Activated T-cell treated with anti-CD3 and anti-CD28 coated beads for 1 hour (primary cell): ENCODE results near the gene APCDD1.
"Not testable (repeated sequence)": the region's sequence is repeated elsewhere in the genome, so short reads cannot be mapped to it uniquely, and the experiment has no call there.

Experiments
- DNase-seq: peaks from one replicate; pipeline ENCODE4 v3.0.0-alpha.2; 2020; ENCODE audit warnings: low read depth

The APCDD1 gene

GRCh38 chr18:10463096-10463495 is 8.7 kb downstream of the APCDD1 start:
- no peak for DNase-seq

- no peak for DNase-seq
Measured at GRCh38 chr18:10463741-10464140, 9.3 kb downstream of the APCDD1 start.

GRCh38 chr18:10464161-10464648 is 9.8 kb downstream of the APCDD1 start:
- not testable (repeated sequence) for DNase-seq

- DNase-seq = no peak
Measured at GRCh38 chr18:10465174-10465939, 10.9 kb downstream of the APCDD1 start.

GRCh38 chr18:10470429-10470828 is 16.0 kb downstream of the APCDD1 start:
- DNase-seq = no peak

- no peak for DNase-seq
Measured at GRCh38 chr18:10471574-10471973, 17.1 kb downstream of the APCDD1 start.

GRCh38 chr18:10473132-10473531 is 18.7 kb downstream of the APCDD1 start:
- no peak for DNase-seq

GRCh38 chr18:10474309-10474708 is 19.9 kb downstream of the APCDD1 start:
- DNase-seq = no peak

GRCh38 chr18:10475276-10475653 is 20.8 kb downstream of the APCDD1 start:
- DNase-seq = no peak

- no peak for DNase-seq
Measured at GRCh38 chr18:10475654-10476291, 21.3 kb downstream of the APCDD1 start.

GRCh38 chr18:10476338-10476791 is 21.9 kb downstream of the APCDD1 start:
- no peak for DNase-seq

GRCh38 chr18:10477121-10477862 is 22.9 kb downstream of the APCDD1 start:
- no peak for DNase-seq

GRCh38 chr18:10477863-10478260 is 23.4 kb downstream of the APCDD1 start:
- DNase-seq = no peak

GRCh38 chr18:10481831-10482230 is 27.4 kb downstream of the APCDD1 start:
- DNase-seq = no peak

GRCh38 chr18:10482363-10482984 is 28.0 kb downstream of the APCDD1 start:
- DNase-seq = no peak

GRCh38 chr18:10482985-10483949 is 28.8 kb downstream of the APCDD1 start:
- DNase-seq = no peak

- DNase-seq = no peak
Measured at GRCh38 chr18:10485475-10485874, 31.0 kb downstream of the APCDD1 start.

GRCh38 chr18:10486362-10486761 is 31.9 kb downstream of the APCDD1 start:
- DNase-seq = no peak

- DNase-seq = no peak
Measured at GRCh38 chr18:10487154-10487553, 32.7 kb downstream of the APCDD1 start.

- DNase-seq = no peak
Measured at GRCh38 chr18:10488017-10488416, 33.6 kb downstream of the APCDD1 start.
